Skeletal muscle tissue (tissue), 4 donors: ENCODE results near the gene MAD1L1. TPM values are rescaled to one million over a fixed set of nuclear protein-coding genes. Genes with fewer than 3 reads are reported as not detected.

ENCODE experiments used
- H3K27ac ChIP-seq: one replicate; pipeline ENCODE4 v1.7.0; 2013; ENCODE audit warnings: mild to moderate bottlenecking, low read depth, low read length, inconsistent platforms
- H3K27me3 ChIP-seq, 3 donors: one replicate each; pipeline ENCODE4 v1.7.0; 2013; ENCODE audit warnings: low read length in 3 of 3; ENCODE audit not compliant: control insufficient read depth in 3 of 3, insufficient read depth in 3 of 3
- H3K36me3 ChIP-seq, 3 donors: one replicate each; pipeline ENCODE4 v1.7.0; 2013; ENCODE audit warnings: low read length in 3 of 3; ENCODE audit not compliant: control insufficient read depth in 3 of 3, insufficient read depth in 3 of 3
- H3K4me1 ChIP-seq, 3 donors: one replicate each; pipeline ENCODE4 v1.7.0; 2013; ENCODE audit warnings: low read length in 3 of 3, mild to moderate bottlenecking in 3 of 3; ENCODE audit not compliant: control insufficient read depth in 3 of 3, insufficient read depth in 3 of 3
- H3K4me3 ChIP-seq, 3 donors: one replicate each; pipeline ENCODE4 v1.7.0; 2013; ENCODE audit warnings: low read length in 3 of 3
- H3K9ac ChIP-seq, 3 donors: one replicate each; pipeline ENCODE4 v1.7.0; 2013; ENCODE audit warnings: low read length in 3 of 3, mild to moderate bottlenecking in 3 of 3, moderate library complexity in 2 of 3, low read depth in 1 of 3
- H3K9me3 ChIP-seq, 3 donors: one replicate each; pipeline ENCODE4 v1.7.0; 2013; ENCODE audit warnings: low read length in 3 of 3; ENCODE audit not compliant: control insufficient read depth in 3 of 3
- total RNA-seq: library from RNA; depleted of rRNA; stranded (reverse); fragments of >200 nt; gene quantifications from one replicate; pipeline ENCODE4 v1.2.3, GENCODE V29; 2014
- donor health status: Osteomylitis.

MAD1L1 gene
- total RNA-seq, 1 donor from 2014 or later: 42.3 TPM

DNA sequence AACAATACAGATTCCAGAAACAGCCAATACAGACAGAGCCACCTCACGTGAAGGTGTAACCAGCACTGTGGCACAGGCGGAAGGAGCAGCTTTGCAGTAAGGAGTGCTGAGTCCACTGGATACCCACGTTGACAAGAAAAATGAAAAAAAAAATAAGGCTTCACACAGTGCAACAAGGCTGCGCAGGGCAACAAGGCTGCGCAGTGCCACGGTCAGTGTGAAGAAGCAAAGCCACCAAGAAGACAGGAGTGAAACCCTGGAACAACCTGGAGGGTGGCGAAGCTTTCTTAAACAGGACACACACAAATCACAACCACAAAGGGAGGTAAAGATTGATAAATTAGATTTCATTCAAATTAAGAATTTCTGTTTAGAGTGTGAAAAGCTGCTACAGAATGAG lies 204.0 kb downstream of the MAD1L1 start:
- H3K9ac ChIP-seq: no peak overlapping the region
- no peaks in the 10 kb centered on the region for H3K27me3 ChIP-seq
- peaks cover 0 to 2% (median 0%) of the 10 kb centered on the region in 3 donors for H3K36me3 ChIP-seq
- H3K4me1 ChIP-seq: peaks cover 0 to 8% (median 2%) of the 10 kb centered on the region in 3 donors
- H3K4me3 ChIP-seq: no peak overlapping the region
- H3K9me3 ChIP-seq: peaks cover 0 to 6% (median 2%) of the 10 kb centered on the region in 3 donors
- no peak overlapping the region for H3K27ac ChIP-seq

DNA sequence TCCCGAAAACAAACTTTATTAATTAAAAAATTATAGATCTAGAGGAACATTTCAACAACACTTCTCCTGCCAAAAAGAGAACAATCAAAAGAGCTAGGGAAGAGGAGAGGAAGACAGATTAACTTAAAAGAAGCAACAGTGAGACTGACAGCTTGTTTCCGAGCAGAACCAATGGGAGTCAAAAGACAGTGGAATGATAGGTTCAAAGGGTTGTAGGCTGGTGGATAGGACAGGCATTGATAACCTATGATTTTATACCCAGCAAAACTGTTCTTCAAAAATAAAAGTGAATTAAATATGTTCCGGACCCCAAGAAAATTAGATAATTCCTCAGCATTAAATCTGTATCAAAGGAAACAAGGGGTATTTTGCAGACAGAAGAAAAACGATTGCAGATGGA lies 207.6 kb downstream of the MAD1L1 start:
- peaks cover 0 to 2% (median 0%) of the 10 kb centered on the region in 3 donors for H3K36me3 ChIP-seq
- no peak overlapping the region for H3K4me3 ChIP-seq
- H3K4me1 ChIP-seq: peaks cover 4% of the 10 kb centered on the region in 3 donors
- H3K9me3 ChIP-seq: peaks cover 0 to 6% (median 2%) of the 10 kb centered on the region in 3 donors
- no peak overlapping the region for H3K27ac ChIP-seq
- H3K9ac ChIP-seq: no peak overlapping the region
- no peaks in the 10 kb centered on the region for H3K27me3 ChIP-seq

DNA sequence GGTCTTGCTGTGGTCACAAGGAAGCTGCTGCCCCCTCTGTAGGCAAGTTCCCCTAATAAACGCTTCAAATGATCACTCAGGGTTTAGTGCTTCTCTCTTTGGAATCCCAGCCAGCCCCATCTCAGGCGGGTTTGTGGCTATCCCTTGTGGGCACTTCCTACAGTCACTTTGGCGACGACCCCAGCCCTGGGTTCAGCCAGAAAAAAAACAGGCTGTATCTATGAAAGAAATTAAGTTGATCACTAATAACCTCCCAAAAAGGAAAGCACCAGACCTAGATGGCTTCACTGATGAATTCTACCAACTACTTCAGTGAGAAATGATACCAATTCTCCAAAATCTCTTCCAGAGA lies 208.2 kb downstream of the MAD1L1 start:
- no peak overlapping the region for H3K27ac ChIP-seq
- H3K4me1 ChIP-seq: peaks cover 7 to 11% (median 11%) of the 10 kb centered on the region in 3 donors
- no peak overlapping the region for H3K9ac ChIP-seq
- H3K9me3 ChIP-seq: peaks cover 0 to 6% (median 2%) of the 10 kb centered on the region in 3 donors
- no peak overlapping the region for H3K4me3 ChIP-seq
- peaks cover 0 to 2% (median 0%) of the 10 kb centered on the region in 3 donors for H3K36me3 ChIP-seq
- no peaks in the 10 kb centered on the region for H3K27me3 ChIP-seq

DNA sequence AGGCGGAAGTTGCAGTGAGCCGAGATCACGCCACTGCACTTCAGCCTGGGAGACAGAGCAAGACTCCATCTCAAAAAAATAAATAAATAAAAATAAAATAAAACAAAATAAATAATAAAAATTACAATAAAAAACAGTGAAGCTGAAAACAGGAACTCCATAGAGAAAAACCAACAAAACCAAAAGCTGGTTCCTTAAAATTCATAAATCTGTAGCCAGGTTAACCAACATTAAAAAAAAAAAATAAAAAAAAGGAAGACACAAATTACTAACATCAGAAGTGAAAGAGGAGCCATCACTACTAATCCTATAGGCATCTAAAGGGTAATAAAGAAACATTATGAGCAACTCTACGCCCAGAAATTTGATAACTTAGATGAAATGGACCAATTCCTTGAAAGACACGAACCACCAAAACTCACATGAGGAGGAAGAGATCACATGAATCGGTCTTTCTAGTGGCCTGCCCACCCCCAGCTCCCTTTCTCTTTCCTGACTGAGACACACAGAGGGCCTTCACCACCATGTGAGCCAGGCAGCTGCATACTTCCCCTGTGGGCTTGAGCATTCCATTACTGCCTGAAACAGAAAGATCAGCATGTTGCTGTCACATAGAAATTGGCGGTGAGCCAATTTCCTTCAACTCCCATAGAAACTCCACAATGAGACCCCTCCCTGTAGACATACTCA lies 208.7 kb downstream of the MAD1L1 start:
- H3K4me3 ChIP-seq: no peak overlapping the region
- no peak overlapping the region for H3K27ac ChIP-seq
- no peaks in the 10 kb centered on the region for H3K36me3 ChIP-seq
- no peaks in the 10 kb centered on the region for H3K27me3 ChIP-seq
- H3K9me3 ChIP-seq: peaks cover 0 to 4% (median 2%) of the 10 kb centered on the region in 3 donors
- H3K9ac ChIP-seq: no peak overlapping the region
- peaks cover 12 to 16% (median 15%) of the 10 kb centered on the region in 3 donors for H3K4me1 ChIP-seq

DNA sequence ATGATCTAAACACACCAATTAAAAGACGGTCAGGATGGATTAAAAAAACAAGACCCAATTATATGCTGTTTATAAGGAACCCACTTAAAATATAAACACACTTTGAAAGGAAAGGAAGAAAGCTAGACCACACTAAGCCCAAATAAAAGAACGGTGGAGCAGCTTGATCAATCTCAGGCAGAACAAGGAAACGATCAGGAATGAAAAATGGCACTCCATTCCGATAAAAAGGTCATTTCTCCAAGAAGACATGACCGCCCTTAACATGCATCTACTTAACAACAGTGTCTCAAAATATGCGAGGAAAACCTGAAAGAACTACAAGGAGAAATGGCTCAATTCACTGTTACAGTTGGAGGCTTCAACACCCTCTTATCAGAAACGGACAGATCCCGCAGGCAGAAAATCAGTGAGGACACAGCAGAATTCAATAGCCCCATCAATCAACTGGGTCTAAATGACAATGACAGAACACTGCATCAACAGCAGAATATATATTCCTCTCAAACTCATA lies 210.0 kb downstream of the MAD1L1 start:
- peaks cover 0 to 2% (median 0%) of the 10 kb centered on the region in 3 donors for H3K9me3 ChIP-seq
- H3K36me3 ChIP-seq: no peaks in the 10 kb centered on the region
- no peak overlapping the region for H3K9ac ChIP-seq
- H3K27ac ChIP-seq: no peak overlapping the region
- H3K4me1 ChIP-seq: peaks cover 13 to 18% (median 18%) of the 10 kb centered on the region in 3 donors
- no peak overlapping the region for H3K4me3 ChIP-seq
- no peaks in the 10 kb centered on the region for H3K27me3 ChIP-seq

DNA sequence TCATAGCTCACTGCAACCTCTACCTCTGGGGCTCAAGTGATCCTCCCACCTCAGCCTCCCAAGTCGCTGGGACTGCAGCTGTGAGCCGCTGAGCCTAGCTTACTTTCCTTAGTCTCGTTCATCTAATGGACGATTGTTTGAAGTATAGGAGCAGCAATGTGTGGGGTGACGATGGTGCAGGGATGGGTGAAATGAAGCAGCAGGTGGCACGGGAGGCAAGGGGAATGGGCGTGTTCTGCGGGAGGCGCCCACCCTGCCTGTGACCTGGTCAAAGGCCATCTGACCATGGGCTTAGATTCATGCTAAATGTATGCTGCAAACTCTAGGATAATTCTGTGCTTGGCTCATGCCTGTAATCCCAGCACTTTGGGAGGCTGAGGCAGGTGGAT lies 210.7 kb downstream of the MAD1L1 start:
- Histone ChIP-seq H3K9ac (no peak overlapping the region), H3K27me3 (no peaks in the 10 kb centered on the region), H3K27ac (no peak overlapping the region), H3K9me3 (peaks cover 0 to 2% (median 0%) of the 10 kb centered on the region in 3 donors), H3K36me3 (no peaks in the 10 kb centered on the region), H3K4me3 (no peak overlapping the region), H3K4me1 (peaks cover 13 to 18% (median 18%) of the 10 kb centered on the region in 3 donors)

DNA sequence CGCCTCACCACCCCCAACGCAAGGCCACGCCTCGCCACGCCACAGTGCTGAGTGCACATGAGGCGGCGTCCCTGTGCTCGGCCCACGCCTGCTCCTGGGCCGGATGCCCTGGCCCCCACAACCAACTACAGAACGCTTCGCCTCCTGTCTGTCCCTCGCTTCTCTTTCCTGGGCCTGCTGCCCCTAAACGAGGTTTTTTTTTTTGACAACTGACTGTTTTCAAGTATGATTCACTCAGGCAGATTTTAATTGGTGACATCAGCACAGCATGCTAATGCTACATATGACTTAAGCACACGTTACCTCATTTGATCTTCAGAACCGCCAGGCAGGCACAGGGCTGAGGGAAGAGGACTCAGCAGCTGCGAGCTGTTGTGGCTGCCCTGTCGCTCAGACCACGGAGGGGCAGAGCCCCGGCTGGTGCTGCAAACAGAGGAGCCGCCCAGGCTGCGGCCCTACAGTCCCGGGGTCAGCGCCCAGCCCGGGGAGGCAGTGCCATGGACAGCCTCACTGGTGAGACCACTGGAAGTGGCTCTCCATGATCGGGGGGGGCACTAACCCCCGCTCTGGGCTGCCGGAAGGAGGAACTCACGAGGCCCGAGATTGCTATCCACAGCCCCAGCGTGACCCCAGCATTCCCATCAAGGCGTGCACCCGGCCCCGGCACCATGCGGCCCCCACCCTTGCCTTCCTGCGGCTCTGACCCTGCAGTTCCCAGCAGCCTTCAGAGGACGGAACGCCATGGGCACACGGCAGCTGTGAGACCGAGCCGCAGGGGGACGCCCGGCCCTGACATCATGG lies 212.8 kb downstream of the MAD1L1 start:
- H3K27me3 ChIP-seq: no peaks in the 10 kb centered on the region
- H3K27ac ChIP-seq: peak overlapping the region; percentile 58
- peak overlapping the region in 2 of 3 donors; percentile 57 to 77 for H3K9ac ChIP-seq
- peak overlapping the region; percentile 36 to 65 (median 43) for H3K4me3 ChIP-seq
- peaks cover 13 to 18% (median 18%) of the 10 kb centered on the region in 3 donors for H3K4me1 ChIP-seq
- no peaks in the 10 kb centered on the region for H3K9me3 ChIP-seq
- H3K36me3 ChIP-seq: no peaks in the 10 kb centered on the region

DNA sequence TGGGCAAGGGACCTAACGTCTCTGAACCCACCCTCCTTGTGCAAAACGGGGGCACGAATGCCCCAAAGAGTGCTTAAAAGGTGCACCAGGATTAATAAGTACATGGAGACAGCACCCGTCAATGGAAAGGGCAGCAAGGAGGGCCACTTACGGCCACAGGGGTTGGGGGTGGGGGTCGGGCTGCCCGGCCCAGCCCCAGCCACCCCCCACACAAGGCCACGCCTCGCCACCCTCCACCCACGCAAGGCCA lies 213.4 kb downstream of the MAD1L1 start:
- Histone ChIP-seq H3K9ac (peak overlapping the region in 2 of 3 donors; percentile 32 to 40), H3K4me3 (peak overlapping the region; percentile 26 to 38 (median 35)), H3K27me3 (no peaks in the 10 kb centered on the region), H3K9me3 (no peaks in the 10 kb centered on the region), H3K27ac (peak overlapping the region; percentile 58), H3K4me1 (peaks cover 13 to 18% (median 18%) of the 10 kb centered on the region in 3 donors), H3K36me3 (no peaks in the 10 kb centered on the region)

DNA sequence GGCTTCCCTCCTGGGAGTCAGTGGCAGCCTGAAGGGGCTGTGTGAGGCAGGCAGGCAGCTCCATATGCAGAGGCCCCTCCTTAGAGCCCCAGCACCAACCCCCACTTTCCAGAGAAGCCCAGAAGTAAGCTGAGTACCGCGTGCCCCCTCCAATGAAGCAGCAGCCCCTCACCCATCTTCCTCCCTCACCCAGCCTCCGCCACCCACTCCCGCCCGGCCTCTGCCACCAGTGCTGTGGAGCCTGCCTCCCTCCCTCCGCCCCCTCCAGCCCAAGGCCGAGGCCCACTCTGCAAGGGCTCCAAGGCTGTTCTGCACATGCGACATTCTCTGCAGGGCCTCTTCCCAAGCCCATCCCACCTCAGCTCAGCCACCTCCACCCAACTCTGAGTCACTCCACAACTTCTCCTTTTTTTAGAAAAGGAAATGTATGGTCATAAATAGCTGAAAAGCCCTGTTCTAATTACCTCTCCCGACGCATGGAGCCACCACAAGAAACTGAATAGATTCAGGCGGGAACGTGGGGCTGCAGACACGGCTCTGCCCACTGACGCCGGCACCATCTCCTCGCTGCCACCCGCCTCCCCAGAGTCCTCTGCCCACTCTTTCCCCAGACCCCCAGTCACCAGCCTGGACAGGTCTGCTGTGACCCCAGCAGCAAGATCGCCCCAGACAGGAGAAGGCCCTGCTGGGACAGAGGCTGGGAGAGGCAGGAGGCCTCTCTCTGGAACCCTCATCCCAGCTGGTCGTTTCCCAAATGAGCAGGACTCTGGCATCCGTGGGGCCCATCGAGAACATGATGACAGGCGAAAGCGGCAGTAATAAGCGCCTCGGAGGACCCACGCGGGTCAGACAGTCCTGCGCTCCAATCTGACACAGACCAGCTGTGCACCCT lies 213.9 kb downstream of the MAD1L1 start:
- H3K4me1 ChIP-seq: peaks cover 13 to 18% (median 18%) of the 10 kb centered on the region in 3 donors
- H3K27ac ChIP-seq: peak overlapping the region; percentile 58
- H3K4me3 ChIP-seq: peak overlapping the region; percentile 26 to 38 (median 35)
- H3K27me3 ChIP-seq: no peaks in the 10 kb centered on the region
- peak overlapping the region in 2 of 3 donors; percentile 32 to 40 for H3K9ac ChIP-seq
- no peaks in the 10 kb centered on the region for H3K9me3 ChIP-seq
- H3K36me3 ChIP-seq: no peaks in the 10 kb centered on the region
